Caco-2 (cell line): ENCODE data around the gene PLA2G2C. TPM values are rescaled to one million over a fixed set of nuclear protein-coding genes. Genes with fewer than 3 reads are reported as not detected.

Experiments
- BruUV-seq: library from RNA; stranded (reverse); fragments of 400-500 nt; replicated peaks from 2 replicates; lab custom pipeline; 2021; lab: Mats Ljungman, UMichigan
- CTCF ChIA-PET: fragments of 300-600 bp; sonication (Branson Sonifier 250); formaldehyde crosslinking; loops from one replicate; lab custom pipeline; 2022; ENCODE audit warnings: antibody characterized with exemption; lab: Charles Lee
- POLR2A ChIA-PET: fragments of 300-600 bp; sonication (Branson Sonifier 250); formaldehyde crosslinking; loops from one replicate; lab custom pipeline; 2022; ENCODE audit warnings: antibody characterized with exemption; lab: Charles Lee
- DNase-seq, 2 experiments: peaks; one replicate each; pipeline versions ENCODE4 v3.0.0 to v3.0.0-alpha.2; 2020 to 2022
- H3K27me3 ChIP-seq: replicated peaks from 2 replicates; pipeline ENCODE4 v1.6.0; 2011; ENCODE audit warnings: low read length; ENCODE audit not compliant: control insufficient read depth, insufficient read depth
- H3K36me3 ChIP-seq: 2 replicates; pipeline ENCODE4 v1.5.1; 2011; ENCODE audit warnings: low read length; ENCODE audit not compliant: control insufficient read depth, insufficient read depth
- H3K4me1 ChIP-seq: fragments of 250-450 bp; sonication (Bioruptor Pico); 2 replicates; pipeline ENCODE4 v1.5.1; 2020; ENCODE audit warnings: mild to moderate bottlenecking
- H3K4me3 ChIP-seq: 2 replicates; pipeline ENCODE4 v1.5.1; 2011; ENCODE audit warnings: low read depth, mild to moderate bottlenecking, control low read depth, low read length
- H3K9me3 ChIP-seq: fragments of 250-450 bp; sonication (Bioruptor Pico); 2 replicates; pipeline ENCODE4 v1.5.1; 2020; ENCODE audit warnings: mild to moderate bottlenecking, moderate library complexity
- H3K27ac Mint-ChIP-seq: one replicate; pipeline ENCODE4 v1.8.0; 2022; ENCODE audit warnings: mixed read lengths; ENCODE audit not compliant: unreplicated experiment
- H3K27me3 Mint-ChIP-seq: one replicate; pipeline ENCODE4 v1.8.0; 2022; ENCODE audit warnings: mixed read lengths; ENCODE audit not compliant: insufficient read depth, unreplicated experiment
- H3K36me3 Mint-ChIP-seq: one replicate; pipeline ENCODE4 v1.8.0; 2022; ENCODE audit warnings: mild to moderate bottlenecking, mixed read lengths; ENCODE audit not compliant: insufficient read depth, unreplicated experiment
- H3K4me1 Mint-ChIP-seq: one replicate; pipeline ENCODE4 v1.8.0; 2022; ENCODE audit warnings: low read depth, mixed read lengths; ENCODE audit not compliant: unreplicated experiment
- H3K4me3 Mint-ChIP-seq: one replicate; pipeline ENCODE4 v1.8.0; 2022; ENCODE audit warnings: mild to moderate bottlenecking, moderate library complexity, mixed read lengths; ENCODE audit not compliant: unreplicated experiment
- H3K9me3 Mint-ChIP-seq: one replicate; pipeline ENCODE4 v1.8.0; 2022; ENCODE audit warnings: mixed read lengths; ENCODE audit not compliant: unreplicated experiment
- CTCF ChIP-seq, 2 experiments: fragments of 200-600 bp in 1 of 2; IDR thresholded peaks; 1 replicate in 1 of 2; 2 replicates in 1 of 2; pipeline versions ENCODE4 v1.5.1 to v1.8.0; 2011 to 2022; ENCODE audit warnings: antibody characterized with exemption in 1 of 2, control low read depth in 1 of 2, inconsistent platforms in 1 of 2, low read depth in 1 of 2, low read length in 1 of 2, mild to moderate bottlenecking in 1 of 2, moderate library complexity in 1 of 2; ENCODE audit not compliant: insufficient read depth in 1 of 2, severe bottlenecking in 1 of 2, unreplicated experiment in 1 of 2
- intact Hi-C: fragments of 100-400 bp; cut with micrococcal nuclease; formaldehyde crosslinking; loops from one replicate; pipeline ENCODE4 v1.10.0; 2022; ENCODE audit not compliant: unreplicated experiment
- total RNA-seq: library from RNA; stranded (reverse); gene quantifications from 2 replicates; pipeline ENCODE4 v1.2.3, GENCODE V29; 2022

Gene PLA2G2C
- total RNA-seq, 1 experiment from 2014 or later: not detected

GRCh38 chr1:20114021-20114648, 72.2 kb downstream of the PLA2G2C start:
- H3K4me3 ChIP-seq: no peak overlapping the region
- no peak overlapping the region for H3K4me3 Mint-ChIP-seq
- no peaks in the 10 kb centered on the region for H3K27me3 ChIP-seq
- H3K27ac Mint-ChIP-seq: no peak overlapping the region
- no peaks in the 10 kb centered on the region for H3K4me1 Mint-ChIP-seq
- TF ChIP-seq CTCF (IDR thresholded peaks at IDR 0.05; ENCODE audit: insufficient read depth in 1 of 2, low read depth in 1 of 2, low read length in 1 of 2, severe bottlenecking in 1 of 2, unreplicated experiment in 1 of 2): no peak
- DNase-seq: no peak
- no peaks in the 10 kb centered on the region for H3K9me3 Mint-ChIP-seq
- no peaks in the 10 kb centered on the region for H3K36me3 Mint-ChIP-seq
- no peaks in the 10 kb centered on the region for H3K4me1 ChIP-seq
- ChIA-PET POLR2A (no interaction called here), CTCF (no interaction called here)
- BruUV-seq: no TSS peak
- no peaks in the 10 kb centered on the region for H3K9me3 ChIP-seq
- peaks cover 3% of the 10 kb centered on the region for H3K27me3 Mint-ChIP-seq
- no peaks in the 10 kb centered on the region for H3K36me3 ChIP-seq
- intact Hi-C loops: no loop called here

Other genes starting within 250 kb of the PLA2G2C start
- gene PLA2G2A, start 206.9 kb downstream of the PLA2G2C start, total RNA-seq: 9.2 and 13.0 TPM in 2 replicates
- not detected in 2 replicates for gene PLA2G5, start 116.3 kb downstream of the PLA2G2C start, total RNA-seq
- gene PLA2G2D, start 67.0 kb downstream of the PLA2G2C start, total RNA-seq: not detected in 2 replicates
- not detected in 2 replicates for gene PLA2G2F, start 47.2 kb downstream of the PLA2G2C start, total RNA-seq
- gene UBXN10, start 422 bp downstream of the PLA2G2C start, total RNA-seq: 0.05 and 0.07 TPM in 2 replicates
- gene VWA5B1, start 104.4 kb upstream of the PLA2G2C start, total RNA-seq: not detected in 2 replicates